GM04504 (cell line): ENCODE results near the gene RDM1.
"Not testable (repeated sequence)": the region's sequence is repeated elsewhere in the genome, so short reads cannot be mapped to it uniquely, and the experiment has no call there.

Experiments used
- DNase-seq: peaks from one replicate; pipeline ENCODE4 v3.0.0-alpha.2; 2012; ENCODE audit warnings: low read depth

Gene RDM1

GRCh38 chr17:35930211-35931065, at the start of gene RDM1:
Gene RDM1, minus strand, starts transcription at chr17:35930773. Its CDS starts 46 bp downstream, at chr17:35930727.
- no peak for DNase-seq

GRCh38 chr17:35978346-35978745, 47.8 kb upstream of the RDM1 start:
- DNase-seq = no peak

GRCh38 chr17:35977509-35977908, 46.9 kb upstream of the RDM1 start:
- no peak for DNase-seq

GRCh38 chr17:35973333-35974260, 43.0 kb upstream of the RDM1 start:
- DNase-seq = no peak

- no peak for DNase-seq
Observed at GRCh38 chr17:35972945-35973332, 42.4 kb upstream of the RDM1 start.

GRCh38 chr17:35972535-35972934, 42.0 kb upstream of the RDM1 start:
- no peak for DNase-seq

- DNase-seq = no peak
Observed at GRCh38 chr17:35972066-35972465, 41.5 kb upstream of the RDM1 start.

- peak; percentile 45 for DNase-seq
Observed at GRCh38 chr17:35969558-35970380, 39.2 kb upstream of the RDM1 start.

GRCh38 chr17:35968520-35969054, 38.0 kb upstream of the RDM1 start:
- no peak for DNase-seq

GRCh38 chr17:35965272-35965671, 34.7 kb upstream of the RDM1 start:
- DNase-seq = no peak

GRCh38 chr17:35963663-35964062, 33.1 kb upstream of the RDM1 start:
- no peak for DNase-seq

GRCh38 chr17:35953720-35954119, 23.1 kb upstream of the RDM1 start:
- DNase-seq = no peak

- DNase-seq = no peak
Observed at GRCh38 chr17:35949401-35949800, 18.8 kb upstream of the RDM1 start.

GRCh38 chr17:35948092-35948491, 17.5 kb upstream of the RDM1 start:
- DNase-seq = no peak

- DNase-seq = no peak
Observed at GRCh38 chr17:35947156-35947585, 16.6 kb upstream of the RDM1 start.

- DNase-seq = no peak
Observed at GRCh38 chr17:35944151-35944550, 13.6 kb upstream of the RDM1 start.

- no peak for DNase-seq
Observed at GRCh38 chr17:35943537-35943936, 13.0 kb upstream of the RDM1 start, which contains the start of gene LYZL6. Gene LYZL6, minus strand, starts transcription at chr17:35943713. Its CDS starts 4,357 bp downstream, at chr17:35939356.

GRCh38 chr17:35942588-35943186, 12.1 kb upstream of the RDM1 start:
- no peak for DNase-seq

- not testable (repeated sequence) for DNase-seq
Observed at GRCh38 chr17:35938492-35938891, 7.9 kb upstream of the RDM1 start.

GRCh38 chr17:35936063-35936462, 5.5 kb upstream of the RDM1 start:
- no peak for DNase-seq

- DNase-seq = no peak
Observed at GRCh38 chr17:35934760-35935159, 4.2 kb upstream of the RDM1 start.
